GM18858 (cell line): ENCODE measurements around the gene MAP3K15.
A peak's percentile ranks its signal among the peaks of the same experiment; 100 is the strongest.

Experiments used
- ATAC-seq: cut with Tn5 transposase; IDR thresholded peaks from one replicate; pipeline ENCODE4 v1.9.1; 2021; ENCODE audit not compliant: unreplicated experiment

Gene MAP3K15

DNA sequence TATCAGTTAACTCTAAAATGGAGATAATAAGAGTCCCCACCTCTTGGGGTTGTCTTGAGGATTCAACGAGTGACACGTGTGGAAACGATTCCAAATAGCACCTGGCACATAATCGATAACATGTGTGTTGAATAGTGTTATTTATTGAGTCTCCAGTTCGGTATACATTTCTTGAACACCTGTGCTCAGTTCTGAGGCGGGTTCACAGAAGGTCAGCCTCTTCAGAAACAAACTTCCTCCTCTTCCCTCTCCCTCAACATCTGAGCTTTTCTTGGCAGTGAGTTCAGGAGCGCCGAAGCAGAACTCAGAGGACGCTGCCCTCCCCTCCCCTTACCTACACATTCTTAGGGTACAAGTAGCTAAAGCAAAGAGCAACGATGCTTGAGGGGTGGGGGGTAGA, 170.6 kb downstream of the MAP3K15 start:
- no peak for ATAC-seq

DNA sequence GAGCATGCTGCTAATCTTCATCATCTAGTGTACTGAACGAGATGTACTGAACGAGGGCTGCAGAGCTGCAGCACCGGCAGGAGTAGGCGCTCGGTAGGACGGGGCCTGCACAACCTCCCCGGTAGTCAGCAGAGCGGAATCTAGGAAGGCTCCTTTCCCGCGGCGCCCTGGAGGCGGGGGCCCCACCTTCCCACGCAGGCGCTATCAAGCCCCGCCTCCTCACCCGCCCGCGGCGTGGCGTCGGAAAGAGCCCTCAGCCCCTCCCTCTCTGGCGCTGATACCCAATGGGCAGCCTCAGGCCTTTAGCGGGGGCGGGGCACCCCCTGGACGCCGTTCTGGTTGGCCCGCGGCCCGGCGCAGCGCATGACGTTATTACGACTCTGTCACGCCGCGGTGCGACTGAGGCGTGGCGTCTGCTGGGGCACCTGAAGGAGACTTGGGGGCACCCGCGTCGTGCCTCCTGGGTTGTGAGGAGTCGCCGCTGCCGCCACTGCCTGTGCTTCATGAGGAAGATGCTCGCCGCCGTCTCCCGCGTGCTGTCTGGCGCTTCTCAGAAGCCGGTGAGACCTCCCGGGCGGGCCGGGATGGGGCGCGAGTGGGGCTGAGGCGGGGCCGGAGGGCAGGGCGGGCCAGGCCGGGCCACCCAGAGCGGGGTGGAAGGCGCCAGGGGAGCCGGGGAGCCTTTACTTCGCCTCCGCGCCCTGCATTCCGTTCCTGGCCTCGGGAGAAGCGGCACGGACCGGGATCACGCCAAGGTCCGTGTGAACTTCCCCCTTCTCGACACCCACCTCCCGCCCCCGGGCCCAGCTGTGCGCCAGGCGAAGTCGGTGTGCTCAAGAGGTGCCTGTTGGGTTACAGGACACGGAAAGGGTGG, 171.5 kb downstream of the MAP3K15 start, which contains the start of gene PDHA1:
Gene PDHA1 (plus strand): TSS at position 393 of the 874 bp plus-strand sequence. CDS start 111 bp downstream, at position 504.
- ATAC-seq: peak; percentile 94

DNA sequence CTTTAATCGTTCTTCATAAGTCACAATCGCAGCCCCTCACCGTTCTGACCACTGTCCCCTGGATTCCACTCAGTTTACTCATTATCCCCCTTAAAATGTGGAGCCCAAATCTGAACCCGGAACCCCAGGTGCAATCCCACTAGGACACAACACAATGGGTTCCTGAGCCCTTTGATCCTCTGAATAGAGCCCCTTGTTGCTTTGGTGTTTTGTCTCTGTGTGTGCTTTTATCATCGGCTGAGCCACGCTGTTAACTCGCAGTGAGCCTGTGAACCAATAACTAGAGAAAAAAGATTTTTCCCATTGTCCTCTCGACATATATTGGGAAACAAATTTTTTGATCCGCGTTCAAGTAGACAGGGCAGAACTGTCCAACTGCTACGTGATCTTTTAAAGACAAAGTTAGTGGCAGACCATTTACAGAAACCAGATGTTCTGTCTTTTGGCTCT, 172.2 kb downstream of the MAP3K15 start:
- peak; percentile 14 for ATAC-seq

DNA sequence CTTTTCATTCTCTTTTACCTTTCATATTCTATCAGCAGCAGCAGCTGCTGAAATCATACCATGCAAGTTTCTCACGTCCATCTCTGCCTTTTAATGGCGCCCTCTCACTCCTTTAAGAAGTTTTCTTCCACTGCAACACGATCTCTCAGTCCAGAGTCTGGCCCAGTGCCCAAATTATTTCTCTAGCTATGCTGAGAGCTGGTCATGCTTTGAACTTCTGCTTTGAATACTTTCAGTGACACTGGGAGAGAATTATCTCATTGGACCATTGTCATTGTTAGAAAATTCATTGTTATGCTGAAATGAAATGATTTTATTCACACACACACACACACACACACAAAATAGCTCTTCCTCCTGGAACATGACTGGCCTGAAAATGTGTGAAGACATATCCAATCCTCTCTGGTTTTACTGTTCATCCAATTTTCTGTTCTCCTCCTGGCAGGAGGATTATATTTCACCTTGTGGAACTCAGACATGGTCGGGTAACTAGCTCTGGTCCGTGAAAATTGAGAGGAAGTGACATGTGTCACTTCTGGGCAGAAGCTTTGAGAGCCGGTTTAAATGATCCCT, 172.9 kb downstream of the MAP3K15 start:
- no peak for ATAC-seq

DNA sequence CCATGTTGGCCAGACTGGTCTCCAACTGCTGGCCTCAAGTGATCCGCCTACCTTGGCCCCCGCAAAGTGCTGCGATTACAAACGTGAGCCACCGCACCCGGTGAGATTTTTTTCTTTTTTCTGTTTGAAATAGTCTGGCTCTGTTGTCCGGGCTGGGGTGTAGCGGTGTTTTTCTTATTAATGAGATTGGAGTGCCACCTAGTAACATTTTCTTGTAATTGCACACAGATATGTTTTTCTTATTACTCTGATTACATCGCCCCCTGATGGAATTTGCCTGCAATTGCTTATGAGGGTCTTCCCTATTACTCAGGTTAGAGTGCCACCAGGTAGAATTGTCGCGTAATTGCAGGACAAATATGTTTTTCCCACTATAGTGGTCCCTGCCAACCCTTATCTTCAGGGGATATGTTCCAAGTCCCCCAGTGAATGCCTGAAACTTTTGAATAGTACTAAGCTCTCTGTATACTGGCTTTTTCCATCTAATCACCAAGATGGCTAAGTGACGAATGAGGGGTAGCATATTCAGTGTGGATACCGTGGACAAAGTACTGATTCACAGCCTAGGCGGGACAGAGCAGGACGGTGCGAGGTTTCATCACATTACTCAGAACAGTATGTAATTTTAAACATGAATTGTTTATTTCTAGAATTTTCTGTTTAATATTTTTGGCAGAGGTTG, 180.2 kb downstream of the MAP3K15 start:
- no peak for ATAC-seq

DNA sequence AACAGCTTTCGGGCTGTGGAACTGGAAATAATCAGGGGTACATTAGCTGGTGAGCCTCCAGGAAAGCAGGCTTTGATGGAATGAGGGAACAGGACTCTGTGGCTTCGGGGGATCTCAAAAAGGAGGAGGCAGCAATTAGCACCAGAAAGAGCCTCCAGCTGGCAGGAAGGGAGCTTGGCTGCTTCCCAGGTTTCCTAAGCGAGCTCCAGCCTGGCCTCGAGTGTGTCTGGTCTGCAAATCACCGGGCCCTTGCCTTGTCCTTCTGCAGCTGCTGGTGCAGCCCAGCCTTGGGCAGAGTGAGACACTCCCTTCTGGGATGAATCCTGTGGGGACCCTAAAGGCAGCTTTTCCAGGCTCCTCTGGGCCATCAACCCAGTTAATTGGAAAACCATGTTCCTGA, 182.3 kb downstream of the MAP3K15 start:
- ATAC-seq: no peak

DNA sequence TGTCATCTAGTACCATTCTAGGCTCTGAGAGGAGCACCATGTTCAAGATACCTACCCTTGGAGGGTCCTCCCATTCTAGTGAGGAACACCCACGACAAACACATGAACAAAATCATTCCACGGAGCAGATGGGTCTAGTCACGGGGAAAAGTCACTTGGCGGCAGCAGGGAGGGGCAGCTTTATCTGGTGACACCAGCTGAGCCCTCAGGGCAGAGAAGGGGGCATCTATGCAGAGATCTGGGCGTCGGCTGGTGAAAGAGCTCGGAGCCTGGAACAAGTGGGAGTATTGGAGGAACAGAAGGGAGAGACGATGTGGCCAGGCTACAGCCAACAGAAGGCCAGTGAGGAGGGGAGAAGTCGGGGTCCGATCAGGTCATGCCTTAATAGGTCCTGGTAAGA, 183.5 kb downstream of the MAP3K15 start:
- ATAC-seq: no peak

DNA sequence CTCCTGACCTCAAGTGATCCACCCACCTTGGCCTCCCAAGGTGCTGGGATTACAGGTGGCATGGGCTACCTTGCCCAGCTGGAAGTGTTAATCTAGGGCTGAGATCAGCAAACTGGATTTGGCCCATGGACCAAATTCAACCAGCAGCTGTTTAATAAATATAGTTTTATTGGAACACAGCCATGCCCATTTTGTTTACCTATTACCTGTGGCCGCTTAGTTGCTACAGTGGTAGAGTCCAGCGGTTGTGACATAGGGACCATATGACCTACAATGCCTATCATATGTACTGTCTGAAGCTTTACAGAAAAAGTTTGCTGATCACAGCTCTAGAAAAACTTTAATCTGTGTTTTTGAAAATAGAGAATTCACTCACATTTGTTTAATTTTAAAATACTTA, 188.7 kb downstream of the MAP3K15 start:
- ATAC-seq: no peak
